Aorta (tissue), 5 donors: ENCODE measurements around the gene PAM. TPM values are rescaled to one million over a fixed set of nuclear protein-coding genes. Genes with fewer than 3 reads are reported as not detected.
A peak's percentile ranks its signal among the peaks of the same experiment; 100 is the strongest.

ENCODE experiments used
- ATAC-seq: fragments of 200-7000 bp; cut with Tn5 transposase; one replicate; pipeline ENCODE4 v1.9.1; 2022; ENCODE audit warnings: moderate library complexity; ENCODE audit not compliant: low FRiP score
- DNase-seq, 2 donors: peaks; one replicate each; pipeline ENCODE4 v3.0.0-alpha.2; 2020
- H3K27ac ChIP-seq, 2 donors: one replicate each; pipeline ENCODE4 v1.5.1; 2013; ENCODE audit warnings: low read length in 2 of 2, mild to moderate bottlenecking in 2 of 2, moderate library complexity in 2 of 2, control low read depth in 1 of 2, inconsistent platforms in 1 of 2, low read depth in 1 of 2
- H3K27me3 ChIP-seq, 2 donors: one replicate each; pipeline ENCODE4 v1.6.1; 2013; ENCODE audit warnings: control low read depth in 1 of 2, low read length in 1 of 2, mild to moderate bottlenecking in 1 of 2, moderate library complexity in 1 of 2; ENCODE audit not compliant: insufficient read depth in 2 of 2, control insufficient read depth in 1 of 2
- H3K36me3 ChIP-seq, 2 donors: one replicate each; pipeline ENCODE4 v1.6.1; 2013; ENCODE audit warnings: control low read depth in 1 of 2, low read length in 1 of 2, mild to moderate bottlenecking in 1 of 2; ENCODE audit not compliant: insufficient read depth in 2 of 2, control insufficient read depth in 1 of 2
- H3K4me1 ChIP-seq, 2 donors: one replicate each; pipeline ENCODE4 v1.6.1; 2013; ENCODE audit warnings: low read length in 2 of 2, control low read depth in 1 of 2, mild to moderate bottlenecking in 1 of 2, moderate library complexity in 1 of 2; ENCODE audit not compliant: insufficient read depth in 2 of 2, control insufficient read depth in 1 of 2
- H3K4me3 ChIP-seq, 2 donors: one replicate each; pipeline ENCODE4 v1.5.1; 2013; ENCODE audit warnings: low read length in 2 of 2, control low read depth in 1 of 2, mild to moderate bottlenecking in 1 of 2
- H3K9me3 ChIP-seq: one replicate; pipeline ENCODE4 v1.6.1; 2013; ENCODE audit warnings: mild to moderate bottlenecking, low read length; ENCODE audit not compliant: control insufficient read depth
- WGBS, 2 donors: extraction: QIAGEN DNeasy Blood & Tissue Kit; methylation state at CpG; one replicate each; pipeline ENCODE4 v1.1.7; 2013; 5-methylcytosine and 5-hydroxymethylcytosine counted together
- intact Hi-C, 2 donors: fragments of 100-400 bp; cut with DNase I; formaldehyde crosslinking; loops; one replicate each; pipeline versions ENCODE4 v1.14.2 to v1.15.0; 2022
- polyA plus RNA-seq, 2 donors: library from polyadenylated mRNA; stranded (reverse); fragments of 200-250 nt; gene quantifications; one replicate each; pipeline ENCODE4 v1.2.3, GENCODE V29; 2013
- total RNA-seq, 2 donors: library from RNA; stranded (reverse); fragmentation: NEBNext Ultra II Directional; extraction: Animal tissue kit (Norgen Biotek cat#: 25700); gene quantifications; one replicate each; pipeline ENCODE4 v1.2.1, GENCODE V29; 2021
- donor health status: healthy with polysubstance abuse.
- donor health status: Bipolar disorder and iron deficiency.
- donor health status: DM: no; HTN: no; CAD: no.
- donor health status: DM: no; HTN: no; CAD: no.
- donor health status: DM: yes; HTN: yes; CAD: no.

Gene PAM
- total and polyA plus RNA-seq, 4 donors, result 382 to 787 (median 620) TPM

DNA sequence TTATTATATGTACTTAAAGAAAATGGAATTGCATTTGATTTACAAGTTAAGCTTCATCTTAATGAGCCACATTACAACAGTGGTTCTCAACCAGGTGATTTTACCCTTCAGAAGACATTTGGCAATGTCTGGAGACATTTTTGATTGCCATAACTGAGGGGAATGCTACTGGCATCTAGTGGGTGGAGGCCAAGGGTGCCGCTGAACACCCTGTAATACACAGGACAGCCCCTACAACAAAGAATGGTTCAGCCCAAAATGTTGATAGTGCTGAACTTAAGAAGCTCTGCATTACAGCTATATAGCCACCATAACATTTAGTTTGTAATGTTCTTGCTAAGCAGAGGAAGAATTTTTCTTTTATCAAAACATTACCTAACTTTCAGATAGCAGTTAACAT, 103.1 kb downstream of the PAM start:
- ATAC-seq, result no peak
- Histone ChIP-seq H3K4me3 (no peak overlapping the region), H3K4me1 (no peaks in the 10 kb centered on the region), H3K36me3 (no peaks in the 10 kb centered on the region), H3K27ac (no peak overlapping the region), H3K9me3 (no peaks in the 10 kb centered on the region), H3K27me3 (no peaks in the 10 kb centered on the region)
- WGBS, 2 donors, result 97 to 98% methylated on average over 1 of the region's 1 CpG
- intact Hi-C loops, result no loop called here
- no peak for DNase-seq

DNA sequence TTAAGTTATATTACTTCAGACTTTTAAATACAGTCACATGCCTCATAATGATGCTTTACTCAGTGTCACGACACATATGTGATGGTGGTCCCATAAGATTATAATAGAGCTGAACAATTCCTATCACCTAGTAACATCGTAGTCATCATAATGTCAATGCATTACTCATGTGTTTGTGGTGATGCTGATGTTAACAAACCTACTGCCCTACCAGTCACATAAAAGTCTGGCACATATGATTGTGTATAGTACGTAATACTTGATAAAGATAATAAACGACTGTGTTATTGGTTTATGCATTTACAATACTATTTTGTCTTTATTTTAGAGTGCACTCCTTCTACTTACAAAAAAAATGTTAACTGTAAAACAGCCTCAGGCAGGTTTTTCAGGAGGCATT, 103.7 kb downstream of the PAM start:
- H3K27me3 ChIP-seq, result no peaks in the 10 kb centered on the region
- no peaks in the 10 kb centered on the region for H3K36me3 ChIP-seq
- ATAC-seq (no peak), DNase-seq (no peak)
- no peaks in the 10 kb centered on the region for H3K4me1 ChIP-seq
- H3K4me3 ChIP-seq, result no peak overlapping the region
- intact Hi-C loops, result no loop called here
- no peak overlapping the region for H3K27ac ChIP-seq
- 80 to 85% methylated on average over 4 of the region's 4 CpGs for WGBS, 2 donors
- H3K9me3 ChIP-seq, result no peaks in the 10 kb centered on the region

DNA sequence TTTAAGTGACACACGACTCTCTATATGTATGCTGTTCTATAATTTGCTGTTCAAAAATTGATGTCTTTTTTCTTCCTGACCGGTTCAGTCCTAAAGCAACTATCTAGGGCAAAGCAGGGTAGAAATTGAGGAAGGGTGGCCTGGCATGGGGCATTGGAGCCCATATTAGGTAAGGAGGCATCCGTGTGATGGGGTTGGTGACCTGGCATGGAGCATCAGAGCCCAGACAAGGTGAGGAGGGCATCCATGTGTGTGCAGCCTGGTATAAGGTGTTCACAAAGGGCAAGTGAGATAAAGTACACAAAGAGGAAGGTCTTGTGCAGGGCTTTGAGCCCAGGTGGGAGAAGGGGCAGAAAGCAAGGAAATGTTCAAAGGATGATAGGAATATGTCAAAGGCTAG, 104.9 kb downstream of the PAM start:
- H3K36me3 ChIP-seq, result no peaks in the 10 kb centered on the region
- H3K27me3 ChIP-seq, result no peaks in the 10 kb centered on the region
- H3K27ac ChIP-seq, result no peak overlapping the region
- DNase-seq, result peak in 1 of 2 donors; percentile 51
- no peak for ATAC-seq
- H3K4me1 ChIP-seq, result peaks cover 0 to 3% of the 10 kb centered on the region in 2 donors
- WGBS, 2 donors, result 94 to 95% methylated on average over 3 of the region's 3 CpGs
- no peak overlapping the region for H3K4me3 ChIP-seq
- no peaks in the 10 kb centered on the region for H3K9me3 ChIP-seq
- intact Hi-C loops, result loop anchor here (10.0 kb wide), 3 partner anchors 65 to 175 kb away; no protein-coding TSS in a partner anchor

DNA sequence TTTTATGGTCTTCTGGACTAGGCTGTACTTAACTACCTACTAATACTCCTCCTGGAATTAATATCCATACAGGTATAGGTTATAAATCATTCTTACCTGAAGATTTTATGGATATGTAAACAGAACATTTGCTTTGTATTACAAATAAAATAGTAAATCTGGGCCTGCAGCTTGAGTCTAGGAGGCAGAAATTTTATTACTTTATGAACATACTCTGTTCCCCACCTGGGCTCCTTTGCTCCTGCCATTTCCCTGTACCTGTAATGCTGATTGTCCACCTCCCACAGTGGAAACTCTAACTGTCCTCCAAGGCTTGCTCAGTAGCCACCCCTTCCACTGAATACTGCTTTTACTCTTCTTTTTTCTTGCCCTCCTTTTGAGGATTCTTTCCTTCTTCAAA, 108.0 kb downstream of the PAM start:
- Histone ChIP-seq H3K4me3 (no peak overlapping the region), H3K27me3 (no peaks in the 10 kb centered on the region), H3K27ac (peak overlapping the region in 1 of 2 donors; percentile 51), H3K36me3 (no peaks in the 10 kb centered on the region), H3K4me1 (peaks cover 0 to 7% of the 10 kb centered on the region in 2 donors), H3K9me3 (no peaks in the 10 kb centered on the region)
- ATAC-seq (no peak), DNase-seq (no peak)
- intact Hi-C loops, result loop anchor here (10.0 kb wide), 3 partner anchors 68 to 172 kb away; no protein-coding TSS in a partner anchor

DNA sequence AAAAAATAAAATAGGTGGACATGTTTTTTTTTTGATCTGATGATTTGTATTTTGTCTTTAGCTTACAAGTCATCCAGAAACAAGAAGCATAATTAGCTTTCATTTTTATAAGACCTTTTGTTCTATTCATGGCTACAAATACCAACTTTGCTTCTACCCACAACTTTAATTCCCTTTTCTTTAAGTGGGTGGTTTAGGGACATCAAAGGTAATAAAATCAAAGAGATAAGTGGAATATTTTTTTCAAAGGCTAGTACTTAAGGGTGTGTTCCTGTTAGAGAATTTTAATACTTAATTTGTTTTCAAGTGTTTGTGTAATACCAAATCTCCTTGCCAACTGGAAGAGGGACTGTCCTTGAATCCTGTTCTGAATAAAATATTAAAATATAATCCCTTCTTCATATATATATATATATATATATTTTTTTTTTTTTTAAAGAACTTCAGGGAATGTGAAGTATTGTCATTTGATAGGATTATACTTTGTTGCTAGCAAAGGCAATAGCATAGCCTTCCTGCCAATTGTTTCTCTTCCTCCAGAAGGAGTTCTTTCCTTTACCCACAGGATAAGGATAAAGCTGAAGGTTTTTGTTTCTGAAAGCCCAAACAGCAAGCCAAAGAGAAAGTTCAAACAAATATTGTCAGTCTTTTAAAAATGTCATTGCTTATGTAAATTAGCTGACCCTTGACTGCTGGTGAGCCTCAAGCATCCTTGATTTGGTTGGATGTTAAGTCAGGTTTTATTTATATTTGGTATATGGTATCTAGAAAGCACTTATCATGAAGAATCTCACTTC, 108.9 kb downstream of the PAM start:
- no peaks in the 10 kb centered on the region for H3K36me3 ChIP-seq
- DNase-seq, result no peak
- H3K27me3 ChIP-seq, result no peaks in the 10 kb centered on the region
- H3K27ac ChIP-seq, result no peak overlapping the region
- no peak for ATAC-seq
- peaks cover 2 to 11% of the 10 kb centered on the region in 2 donors for H3K4me1 ChIP-seq
- intact Hi-C loops, result loop anchor here (10.0 kb wide), 3 partner anchors 69 to 171 kb away; no protein-coding TSS in a partner anchor
- no peaks in the 10 kb centered on the region for H3K9me3 ChIP-seq
- H3K4me3 ChIP-seq, result no peak overlapping the region

DNA sequence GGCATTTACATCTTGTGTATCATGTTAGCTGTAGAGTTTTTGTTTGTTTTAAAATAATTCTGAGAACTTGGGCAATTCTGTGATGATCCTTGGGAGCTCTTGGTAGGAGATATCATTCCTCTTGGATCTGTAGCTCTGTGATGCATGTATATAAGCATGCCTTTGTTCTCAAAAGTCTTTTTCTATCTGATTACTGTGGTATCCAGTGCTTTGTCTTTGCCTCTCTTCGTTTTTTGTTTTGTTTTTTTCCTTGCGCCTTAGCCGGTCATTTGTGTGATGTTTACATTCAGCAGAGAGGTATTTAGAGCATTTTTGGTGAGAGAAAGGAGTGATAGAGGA, 110.0 kb downstream of the PAM start:
- peak; percentile 3 for ATAC-seq
- Histone ChIP-seq H3K9me3 (no peaks in the 10 kb centered on the region), H3K4me1 (peaks cover 3 to 17% of the 10 kb centered on the region in 2 donors), H3K27me3 (no peaks in the 10 kb centered on the region), H3K27ac (peak overlapping the region; percentile 74 to 92), H3K36me3 (peaks cover 0 to 2% of the 10 kb centered on the region in 2 donors), H3K4me3 (peak overlapping the region; percentile 66 to 79)
- intact Hi-C loops, result loop anchor here (5.0 to 10.0 kb wide), 6 partner anchors 47 to 170 kb away; partner anchors contain the start of gene PAM (in 1 of the 2)
- WGBS, 2 donors, result 2 to 5% methylated on average over 3 of the region's 3 CpGs
- DNase-seq, result no peak

DNA sequence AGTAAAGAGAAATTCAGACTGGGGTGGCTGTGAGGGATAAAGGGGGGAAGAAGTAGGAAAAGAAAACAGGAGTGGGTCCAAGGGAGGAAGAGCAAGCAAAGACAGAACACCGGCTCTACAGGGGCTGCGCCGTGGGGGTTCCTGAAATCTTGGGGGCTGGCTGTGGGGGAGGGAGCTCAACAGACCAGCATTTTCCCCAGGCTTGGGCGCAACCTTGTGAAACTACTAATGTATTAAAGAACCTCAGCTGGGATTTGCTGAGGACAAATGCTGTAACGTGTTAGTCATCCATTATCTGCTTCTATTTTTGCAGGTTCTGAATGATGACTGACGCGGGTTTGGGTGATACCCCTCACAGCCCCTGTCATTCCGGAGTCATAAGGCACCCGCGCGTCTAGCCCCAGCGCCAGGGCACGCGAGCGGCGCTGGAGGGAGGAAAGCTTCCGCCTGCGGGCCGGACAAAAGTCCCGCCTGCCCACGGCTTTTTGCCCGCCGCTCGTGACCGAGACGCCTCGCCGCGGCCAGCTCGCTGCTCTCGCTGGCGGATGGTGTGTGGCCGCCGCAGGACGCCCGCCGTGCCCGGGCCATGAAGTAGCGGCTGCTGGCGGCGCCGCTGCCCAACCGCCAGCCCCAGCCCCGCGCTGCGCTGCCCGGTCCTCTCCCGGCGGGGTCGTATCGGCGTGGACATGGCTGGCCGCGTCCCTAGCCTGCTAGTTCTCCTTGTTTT, 110.6 kb downstream of the PAM start:
- DNase-seq, result peak; percentile 83 to 92
- intact Hi-C loops, result loop anchor here (5.0 to 10.0 kb wide), 6 partner anchors 47 to 169 kb away; partner anchors contain the start of gene PAM (in 1 of the 2)
- Histone ChIP-seq H3K4me3 (peak overlapping the region; percentile 66 to 79), H3K4me1 (peaks cover 3 to 17% of the 10 kb centered on the region in 2 donors), H3K27me3 (no peaks in the 10 kb centered on the region), H3K36me3 (peaks cover 0 to 2% of the 10 kb centered on the region in 2 donors), H3K27ac (peak overlapping the region; percentile 74 to 96), H3K9me3 (no peaks in the 10 kb centered on the region)
- peak; percentile 89 for ATAC-seq
- WGBS, 2 donors, result 0% methylated on average over 54 of the region's 54 CpGs

DNA sequence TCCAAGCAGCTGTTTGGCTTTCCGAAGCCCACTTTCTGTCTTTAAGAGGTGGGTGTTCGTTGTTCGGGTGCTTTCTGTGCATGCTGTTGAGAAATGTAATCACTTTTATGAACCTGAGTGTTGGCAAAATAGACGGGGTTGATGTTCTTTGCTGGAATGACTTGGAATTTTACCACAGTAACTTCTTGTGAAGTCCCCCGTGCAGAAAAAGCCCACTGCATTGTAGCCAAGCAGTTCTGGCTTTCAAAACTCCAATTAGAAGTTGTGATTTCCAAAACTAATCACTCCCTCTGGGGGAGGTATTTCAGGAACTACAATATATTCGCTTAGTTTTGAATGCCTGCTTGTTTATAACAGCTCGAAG, 111.1 kb downstream of the PAM start:
- Histone ChIP-seq H3K36me3 (peaks cover 0 to 2% of the 10 kb centered on the region in 2 donors), H3K27me3 (no peaks in the 10 kb centered on the region), H3K27ac (peak overlapping the region; percentile 74 to 96), H3K4me1 (peaks cover 3 to 17% of the 10 kb centered on the region in 2 donors), H3K4me3 (peak overlapping the region; percentile 66 to 79), H3K9me3 (no peaks in the 10 kb centered on the region)
- DNase-seq (no peak), ATAC-seq (no peak)
- intact Hi-C loops, result loop anchor here (5.0 to 10.0 kb wide), 6 partner anchors 46 to 169 kb away; partner anchors contain the start of gene PAM (in 1 of the 2)
- WGBS, 2 donors, result 0% methylated on average over 7 of the region's 7 CpGs
